ENCODE data around the gene NAT10. TPM values are rescaled to one million over a fixed set of nuclear protein-coding genes. Genes with fewer than 3 reads are reported as not detected.
A peak's percentile ranks its signal among the peaks of the same experiment; 100 is the strongest.

The NAT10 gene
- total RNA-seq, 1 experiment from 2014 or later: 35.8 TPM

GRCh38 chr11:34183848-34184391, 78.5 kb downstream of the NAT10 start:
- DNase-seq (ENCODE audit: extremely low read depth, low read depth): no peak

DNA sequence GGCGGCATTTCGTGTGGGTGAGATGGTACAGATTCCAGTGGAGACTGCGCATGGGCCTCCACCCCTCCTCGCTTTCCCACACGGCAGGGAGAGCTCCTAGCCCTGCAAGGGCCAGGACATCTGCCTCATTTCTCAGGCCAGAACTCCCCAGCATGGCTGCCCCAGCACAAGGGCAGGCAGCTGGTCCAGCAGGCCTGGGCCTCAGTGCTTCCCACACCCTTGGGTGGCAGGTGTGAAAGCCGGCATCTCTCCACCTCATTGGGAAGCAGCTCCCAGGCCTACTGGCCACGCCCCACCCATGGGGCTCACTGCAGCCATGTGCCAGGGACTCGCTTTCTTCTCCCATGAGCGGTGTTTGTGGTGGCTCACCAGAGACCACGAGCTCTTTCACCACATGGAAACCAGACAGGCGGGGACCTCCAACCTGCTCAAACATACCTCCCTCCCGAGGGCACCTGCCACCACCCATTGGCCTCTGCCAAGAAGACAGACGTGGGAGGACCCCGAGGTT, 79.1 kb downstream of the NAT10 start:
- no peak for DNase-seq (ENCODE audit: extremely low read depth, low read depth)

DNA sequence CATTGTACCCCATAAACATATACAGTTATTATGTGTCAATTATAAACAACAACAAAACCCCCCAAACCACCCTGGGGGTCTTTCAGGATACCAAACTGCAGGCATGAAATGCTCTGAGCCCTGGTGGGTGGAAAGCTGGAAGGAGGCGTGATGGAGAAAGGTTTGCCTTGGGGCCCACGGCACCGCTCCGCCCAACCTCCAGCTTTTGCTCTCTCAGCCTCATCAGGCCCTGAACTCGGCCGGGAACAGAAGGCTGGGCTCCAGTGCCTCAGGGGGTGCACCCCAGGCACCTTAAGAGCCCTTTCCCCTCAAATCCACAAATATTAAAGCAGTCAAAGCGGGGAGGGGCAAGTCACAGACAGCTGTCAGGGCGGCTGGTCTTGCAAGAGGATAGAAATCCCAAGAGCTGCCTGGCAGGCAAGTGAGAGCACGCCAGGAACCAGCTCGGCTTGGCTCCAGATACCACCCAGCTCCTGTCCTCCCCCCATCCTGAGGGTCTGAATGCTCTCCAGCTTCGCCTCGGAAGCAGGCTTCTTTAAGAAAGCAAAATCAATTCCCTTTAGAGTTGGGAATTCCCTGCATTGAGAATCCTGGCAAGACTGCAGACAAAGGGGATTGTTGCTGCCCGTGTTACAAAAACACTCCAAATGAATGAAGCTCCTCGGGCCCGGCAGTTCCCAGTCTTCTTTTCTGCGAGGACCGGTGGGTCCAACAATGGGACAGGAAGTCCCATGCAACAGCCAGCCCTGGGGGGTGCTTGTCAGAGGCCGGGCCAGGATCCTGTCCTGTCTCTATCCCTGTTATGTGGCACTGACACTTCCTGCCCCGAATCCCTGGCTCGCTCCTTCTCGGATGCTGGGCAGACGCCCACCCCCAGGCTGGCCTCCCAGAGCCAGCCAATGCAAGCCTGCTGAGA, 80.8 kb downstream of the NAT10 start:
- DNase-seq (ENCODE audit: extremely low read depth, low read depth): no peak

GRCh38 chr11:34188181-34188580, 82.8 kb downstream of the NAT10 start:
- no peak for DNase-seq (ENCODE audit: extremely low read depth, low read depth)

DNA sequence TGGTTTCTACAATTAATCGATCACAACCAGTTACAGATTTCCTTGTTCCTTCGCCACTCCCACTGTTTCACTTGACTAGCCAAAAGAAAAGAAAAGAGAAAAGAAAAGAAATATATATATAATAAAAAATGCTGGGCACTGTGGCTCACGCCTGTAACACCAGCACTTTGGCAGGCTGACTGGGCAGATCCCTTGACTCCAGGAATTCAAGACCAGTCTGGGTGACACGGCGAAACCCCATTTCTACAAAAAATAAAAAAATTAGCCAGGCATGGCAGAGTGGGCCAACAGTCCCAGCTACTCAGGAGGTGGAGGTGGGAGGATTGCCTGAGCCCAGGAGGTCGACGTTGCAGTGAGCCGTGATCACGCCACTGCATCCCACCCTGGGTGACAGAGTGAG, 83.8 kb downstream of the NAT10 start:
- DNase-seq (ENCODE audit: extremely low read depth, low read depth): no peak

GRCh38 chr11:34190192-34191139, 85.0 kb downstream of the NAT10 start:
- DNase-seq (ENCODE audit: extremely low read depth, low read depth): no peak

GRCh38 chr11:34191578-34191977, 86.1 kb downstream of the NAT10 start:
- no peak for DNase-seq (ENCODE audit: extremely low read depth, low read depth)

DNA sequence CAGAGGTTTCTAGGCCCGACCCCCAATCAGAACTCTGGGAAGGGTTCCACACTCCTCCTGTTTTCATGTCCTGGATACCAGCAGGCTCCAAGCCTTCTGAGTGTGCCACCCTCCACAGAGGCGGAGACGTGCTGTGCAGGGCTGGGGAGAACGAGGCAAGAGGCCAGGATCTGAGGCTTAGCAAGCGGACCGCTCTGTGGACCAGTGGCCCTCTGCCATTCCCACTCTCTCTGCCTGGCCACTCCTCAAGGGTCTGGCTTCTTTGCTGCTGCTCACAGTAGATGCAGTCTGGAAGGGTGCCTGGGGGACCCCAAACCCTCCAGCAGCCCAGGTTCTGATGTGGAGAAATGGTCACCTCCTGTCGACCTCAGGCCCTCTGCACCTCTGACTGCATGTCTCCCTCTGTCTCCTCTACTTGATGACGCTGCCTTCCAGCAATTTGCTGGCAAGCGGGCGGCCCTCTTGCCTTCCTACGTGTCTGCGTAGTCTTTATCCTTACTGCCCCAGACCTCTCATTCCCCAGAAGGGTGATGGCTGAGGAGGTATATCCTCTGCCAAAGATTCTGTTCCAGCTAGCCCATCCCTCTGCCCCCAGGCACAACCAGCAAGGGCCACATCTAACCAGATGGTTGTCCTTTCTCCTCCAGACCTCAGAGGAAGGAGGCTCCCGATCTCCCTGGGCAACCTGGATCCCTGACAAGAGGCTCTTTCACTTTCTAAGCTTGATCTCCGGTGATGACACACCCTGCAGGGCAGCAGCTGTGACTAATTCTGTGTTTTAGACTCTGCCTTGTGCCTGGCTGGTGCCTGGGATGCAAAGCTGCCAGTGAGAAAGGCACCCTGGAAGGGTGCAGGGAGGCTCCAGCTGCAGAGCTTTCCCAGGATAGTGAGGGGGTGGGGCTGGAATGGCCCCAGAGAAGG, 87.3 kb downstream of the NAT10 start:
- DNase-seq (ENCODE audit: extremely low read depth, low read depth): peak; percentile 12

DNA sequence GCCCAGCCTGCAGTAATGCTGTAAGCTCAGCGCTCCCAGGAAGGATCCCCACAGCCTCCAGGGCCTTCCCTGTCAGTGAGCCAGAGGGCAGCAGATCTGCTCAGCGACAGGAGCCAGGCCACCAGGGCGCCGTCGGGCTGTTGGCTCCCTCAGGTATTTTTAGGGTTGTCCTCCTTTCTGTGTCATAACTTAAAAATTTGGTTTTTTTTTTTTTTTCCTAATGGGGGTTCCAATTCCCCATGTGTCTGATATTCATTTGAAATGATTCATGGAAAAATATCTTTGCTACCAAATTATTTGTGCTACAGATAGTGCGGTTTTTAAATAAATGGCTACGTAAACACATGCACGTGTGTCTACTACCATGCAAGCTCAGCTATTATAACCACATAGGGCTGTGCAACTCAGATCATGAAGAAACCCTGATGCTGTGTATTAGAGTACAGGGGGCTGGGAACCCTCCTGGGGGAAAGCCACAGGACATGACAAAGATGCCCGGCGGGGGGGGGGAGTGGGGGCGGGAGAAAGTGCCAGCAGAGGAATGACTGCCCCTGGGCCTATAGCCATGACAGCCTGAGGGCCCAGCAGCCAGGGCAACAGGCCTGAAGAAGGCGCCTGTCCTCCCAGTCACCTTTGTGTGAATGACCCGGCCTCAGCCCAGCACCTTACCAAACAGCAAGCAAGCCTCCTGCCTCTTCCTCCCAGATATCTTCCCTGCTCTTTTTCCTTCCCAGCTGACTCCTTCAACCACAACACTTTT, 89.3 kb downstream of the NAT10 start:
- no peak for DNase-seq (ENCODE audit: extremely low read depth, low read depth)

Small RNA genes within 50 kb of the gene (small RNA-seq; reads per million reads assigned to genes)
- gene RF00019: 0 reads per million in 2 experiments

Other genes with a start within 250 kb of the NAT10 start
- 0.20 TPM in 1 of 2 replicates, not detected in the other for gene LMO2, start 213.6 kb upstream of the NAT10 start, total RNA-seq (2014; rRNA removed; shearing (Covaris generic))
- 137 and 139 TPM in 2 replicates for gene CAPRIN1, start 53.9 kb upstream of the NAT10 start, total RNA-seq (2014; rRNA removed; shearing (Covaris generic))